GM12878 (cell line): ENCODE data around the gene PNPLA3. TPM values are rescaled to one million over a fixed set of nuclear protein-coding genes. Genes with fewer than 3 reads are reported as not detected.

Experiments
- ATAC-seq: fragments of 200-7000 bp; cut with Tn5 transposase; 3 replicates; pipeline ENCODE4 v1.9.1; 2020; ENCODE audit warnings: mild to moderate bottlenecking, moderate library complexity
- BruUV-seq: library from RNA; stranded (reverse); fragments of 400-500 nt; replicated peaks from 2 replicates; lab custom pipeline; 2021; lab: Mats Ljungman, UMichigan
- CTCF ChIA-PET: fragments of 300-600 bp; sonication (Branson Sonifier 250); formaldehyde crosslinking; extraction: SDS; loops from one replicate; lab custom pipeline; 2021; ENCODE audit warnings: inconsistent platforms; lab: Yijun Ruan, JAX
- POLR2A ChIA-PET: fragments of 350-600 bp; formaldehyde crosslinking; extraction: SDS; loops from one replicate; lab custom pipeline; 2021; ENCODE audit warnings: inconsistent platforms; lab: Charles Lee
- RAD21 ChIA-PET: fragments of 300-600 bp; sonication (Branson Sonifier 250); formaldehyde crosslinking; loops from one replicate; lab custom pipeline; 2023; ENCODE audit warnings: antibody characterized with exemption; ENCODE audit not compliant: unreplicated experiment; lab: Charles Lee
- SMC1A ChIA-PET: fragments of 300-600 bp; sonication (Branson Sonifier 250); formaldehyde crosslinking; loops from one replicate; lab custom pipeline; 2023; ENCODE audit not compliant: unreplicated experiment, uncharacterized antibody; lab: Charles Lee
- DNase-seq: peaks from one replicate; pipeline ENCODE4 v3.0.0-alpha.2; 2011; ENCODE audit warnings: low read depth, low spot score
- FAIRE-seq: peaks from 3 replicates; lab custom pipeline; 2011; peaks lifted over from hg19 to GRCh38; lab: Jason Lieb, UNC
- H2AFZ ChIP-seq: 2 replicates; pipeline ENCODE4 v1.6.0; 2011; ENCODE audit warnings: low read depth, low read length, control low read depth; ENCODE audit not compliant: control insufficient read depth
- H3K27ac ChIP-seq: 2 replicates; pipeline ENCODE4 v1.5.1; 2011; ENCODE audit warnings: control low read depth; ENCODE audit not compliant: control insufficient read depth, insufficient read depth
- H3K27me3 ChIP-seq, 2 experiments: replicated peaks in 1 of 2; 2 replicates each; pipeline versions ENCODE4 v1.6.0 to v1.6.1; 2011; ENCODE audit warnings: low read length in 1 of 2; ENCODE audit not compliant: control insufficient read depth in 2 of 2, insufficient read depth in 2 of 2
- H3K36me3 ChIP-seq, 2 experiments: 2 replicates each; pipeline ENCODE4 v1.5.1; 2011; ENCODE audit warnings: low read length in 1 of 2; ENCODE audit not compliant: control insufficient read depth in 2 of 2, insufficient read depth in 2 of 2
- H3K4me1 ChIP-seq: 2 replicates; pipeline ENCODE4 v1.6.1; 2011; ENCODE audit warnings: mild to moderate bottlenecking, low read length, moderate library complexity, mixed read lengths; ENCODE audit not compliant: control insufficient read depth, insufficient read depth
- H3K4me2 ChIP-seq: 2 replicates; pipeline ENCODE4 v1.6.0; 2011; ENCODE audit warnings: control low read depth; ENCODE audit not compliant: control insufficient read depth, insufficient read depth
- H3K4me3 ChIP-seq: fragments of 200-600 bp; sonication (generic); 2 replicates; pipeline ENCODE4 v1.5.1; 2016
- H3K79me2 ChIP-seq: 2 replicates; pipeline ENCODE4 v1.6.0; 2011; ENCODE audit warnings: low read length; ENCODE audit not compliant: control insufficient read depth, insufficient read depth
- H3K9ac ChIP-seq: 2 replicates; pipeline ENCODE4 v1.8.0; 2011; ENCODE audit warnings: low read length, control low read depth, mixed read lengths; ENCODE audit not compliant: control insufficient read depth, insufficient read depth
- H3K9me3 ChIP-seq: replicated peaks from 3 replicates; pipeline ENCODE4 v1.5.1; 2011; ENCODE audit warnings: mild to moderate bottlenecking, low read length; ENCODE audit not compliant: control insufficient read depth, insufficient read depth
- H4K20me1 ChIP-seq: 2 replicates; pipeline ENCODE4 v1.6.0; 2011; ENCODE audit not compliant: control insufficient read depth, insufficient read depth
- BHLHE40 ChIP-seq, 2 experiments: fragments of 450-650 bp in 1 of 2; IDR thresholded peaks; 2 replicates each; pipeline ENCODE4 v1.6.1; 2011 to 2017; ENCODE audit warnings: low read depth in 2 of 2, borderline replicate concordance in 1 of 2, improper control_type of control experiment in 1 of 2, low read length in 1 of 2, mild to moderate bottlenecking in 1 of 2
- NR2F1 ChIP-seq: fragments of 450-650 bp; conservative IDR thresholded peaks from 2 replicates; pipeline ENCODE4 v1.6.1; 2017; ENCODE audit warnings: mild to moderate bottlenecking
- PAX8 ChIP-seq: fragments of 450-650 bp; IDR thresholded peaks from 2 replicates; pipeline ENCODE4 v1.6.1; 2017; ENCODE audit warnings: mild to moderate bottlenecking, moderate library complexity
- RB1 ChIP-seq: fragments of 450-650 bp; formaldehyde crosslinking; IDR thresholded peaks from 2 replicates; pipeline ENCODE4 v1.6.1; 2017; ENCODE audit warnings: mild to moderate bottlenecking, borderline replicate concordance
- TBL1XR1 ChIP-seq: IDR thresholded peaks from 2 replicates; pipeline ENCODE4 v1.6.1; 2012; ENCODE audit warnings: low read depth, low read length, improper control_type of control experiment
- WGBS: methylation state at CpG from one replicate; pipeline ENCODE4 v1.1.6; 2016; ENCODE audit warnings: low lambda C conversion rate; ENCODE audit not compliant: insufficient replicate concordance, insufficient coverage; ENCODE audit errors: missing lambda C conversion rate; 5-methylcytosine and 5-hydroxymethylcytosine counted together
- in situ Hi-C: fragments of 300-500 bp; cut with MboI; formaldehyde crosslinking; loops from 9 replicates; pipeline ENCODE4 v1.14.3; 2018; ENCODE audit warnings: mixed read lengths
- intact Hi-C: fragments of 100-400 bp; cut with micrococcal nuclease; formaldehyde crosslinking; loops from one replicate; pipeline ENCODE4 v1.14.2; 2022; ENCODE audit not compliant: unreplicated experiment
- polyA plus RNA-seq, 11 experiments: library from polyadenylated mRNA; depleted of rRNA in 4 of 11; unstranded in 6 of 11; stranded (reverse) in 5 of 11; fragments of >200 nt; fragmentation: Nextera tagmentation in 4 of 11; fragmentation: Illumina TruSeq in 1 of 11; extraction: Ambion mirVana in 4 of 11; extraction: Trizol in 1 of 11; gene quantifications; 1 replicate in 1 of 11; 2 replicates in 10 of 11; pipeline versions ENCODE4 v1.2.1 to v1.2.3, GENCODE V29; 2011 to 2016; ENCODE audit warnings: inconsistent platforms in 2 of 11, missing spikeins in 2 of 11, low read depth in 1 of 11
- total RNA-seq, 4 experiments: library from RNA; depleted of rRNA in 3 of 4; stranded (reverse); fragments of >200 nt in 3 of 4; fragmentation: Illumina TruSeq in 1 of 4; extraction: Trizol in 1 of 4; gene quantifications; 2 replicates each; pipeline versions ENCODE4 v1.2.1 to v1.2.3, GENCODE V29; 2013 to 2021

The PNPLA3 gene
- total and polyA plus RNA-seq, 10 of the 15 experiments (the other 5 are each of a cell fraction or from before 2014, with no cell fraction given) = 0.05 to 0.08 TPM; not detected in 8

DNA sequence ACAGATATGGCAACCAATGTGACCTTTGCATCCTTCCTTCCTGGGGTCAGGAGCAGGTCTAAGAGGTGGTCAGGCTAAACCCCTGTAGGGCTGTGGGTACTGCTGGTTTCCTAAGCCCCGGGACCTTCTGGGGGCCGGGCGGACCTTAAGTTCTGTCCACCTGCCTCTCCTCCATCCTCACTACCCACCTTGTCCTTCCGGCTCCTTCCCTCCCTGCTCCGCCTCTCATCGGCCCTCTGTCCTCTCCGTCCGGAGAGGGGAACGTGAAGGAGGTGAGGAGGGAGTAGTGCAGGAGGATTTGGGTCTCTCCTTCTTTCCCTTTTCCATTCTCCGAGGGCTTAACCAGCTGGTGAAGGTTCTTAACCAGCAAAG lies 72.2 kb downstream of the PNPLA3 start:
- in situ Hi-C loops (loop anchor here (5.0 kb wide), 2 partner anchors 92 to 627 kb away; no protein-coding TSS in a partner anchor), intact Hi-C loops (no loop called here)
- ChIA-PET POLR2A (interaction anchor here (0.8 to 4.3 kb wide), 2 partner anchors 24 to 30 kb away, joined by 3 to 23 read pairs; partner anchors contain the start of gene PARVB), SMC1A (interaction anchor here (0.9 to 5.1 kb wide), 5 partner anchors 13 to 185 kb away, joined by 3 to 282 read pairs (median 20); partner anchors contain the start of gene PARVG), RAD21 (interaction anchor here (1.4 to 7.5 kb wide), 3 partner anchors 27 to 185 kb away, joined by 4 to 185 read pairs (median 6); partner anchors contain the start of gene PARVG), CTCF (interaction anchor here (0.6 to 11.6 kb wide), 8 partner anchors 29 to 178 kb away, joined by 3 to 499 read pairs (median 5); partner anchors contain the start of gene PARVB)
- Histone ChIP-seq H3K79me2 (peaks cover 4% of the 10 kb centered on the region), H3K27ac (peak overlapping the region; percentile 78), H3K9ac (peak overlapping the region; percentile 52), H3K27me3 (no peaks in the 10 kb centered on the region), H3K36me3 (peaks cover 12 to 20% of the 10 kb centered on the region in 2 experiments; a peak in 3 of 4 replicates), H3K4me1 (peaks cover 15% of the 10 kb centered on the region), H3K9me3 (no peaks in the 10 kb centered on the region), H2AFZ (peak overlapping the region; percentile 48), H3K4me2 (peak overlapping the region; percentile 83), H4K20me1 (no peaks in the 10 kb centered on the region), H3K4me3 (peak overlapping the region; percentile 75)
- DNase-seq = no peak
- ATAC-seq = peak; percentile 41
- 3% methylated on average over 7 of the region's 10 CpGs for WGBS
- no peak for TF ChIP-seq TBL1XR1
- TF ChIP-seq NR2F1 = no peak
- TF ChIP-seq PAX8 = no peak
- 0 out of 4 replicates have a peak, but pooled peaks of 1 of the 2 experiments have one; percentile 4 for TF ChIP-seq BHLHE40 (IDR thresholded peaks at IDR 0.05; ENCODE audit: borderline replicate concordance in 1 of 2, low read depth in 2 of 2, low read length in 1 of 2)
- 0 out of 2 replicates have a peak, but pooled peaks have one; percentile 10 for TF ChIP-seq RB1
- no peak for FAIRE-seq
- no TSS peak for BruUV-seq
